NOMO-1 (cell line): ENCODE measurements around the gene TMEM244.
"Not testable (repeated sequence)": the region's sequence is repeated elsewhere in the genome, so short reads cannot be mapped to it uniquely, and the experiment has no call there.

Experiments used
- DNase-seq, 2 experiments: peaks; one replicate each; lab custom pipeline; 2025; ENCODE audit not compliant: unreplicated experiment in 2 of 2; lab: John Stamatoyannopoulos, UW

The TMEM244 gene, protein sequence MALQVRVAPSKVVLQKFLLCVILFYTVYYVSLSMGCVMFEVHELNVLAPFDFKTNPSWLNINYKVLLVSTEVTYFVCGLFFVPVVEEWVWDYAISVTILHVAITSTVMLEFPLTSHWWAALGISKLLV

GRCh38 chr6:129860908-129861665 is at the start of gene TMEM244:
TMEM244 (minus strand) TSS chr6:129861315; CDS start chr6:129861188, 127 bp downstream.
- DNase-seq: peak in 1 of 2 experiments; percentile 24

DNA sequence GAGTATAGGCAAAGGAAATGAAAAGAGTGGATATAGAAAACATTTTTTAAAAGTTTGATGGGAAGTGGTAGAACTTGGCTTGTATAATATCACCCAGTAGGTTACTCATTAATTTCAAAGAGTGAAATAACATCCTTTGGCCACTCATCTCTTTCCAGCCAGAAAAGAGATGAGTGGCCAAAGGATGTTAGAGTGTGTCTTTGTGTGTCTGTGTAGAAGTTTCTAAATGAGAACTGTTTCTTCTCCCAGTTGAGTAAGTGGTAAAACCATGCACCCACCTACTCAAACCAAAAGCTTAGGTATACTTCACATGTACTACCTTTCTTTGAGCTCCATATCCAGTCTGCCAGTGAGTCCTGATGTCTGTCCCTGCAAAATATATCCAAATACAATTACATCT is 47.7 kb upstream of the TMEM244 start:
- DNase-seq: no peak

GRCh38 chr6:129908356-129908755 is 47.2 kb upstream of the TMEM244 start:
- no peak for DNase-seq

DNA sequence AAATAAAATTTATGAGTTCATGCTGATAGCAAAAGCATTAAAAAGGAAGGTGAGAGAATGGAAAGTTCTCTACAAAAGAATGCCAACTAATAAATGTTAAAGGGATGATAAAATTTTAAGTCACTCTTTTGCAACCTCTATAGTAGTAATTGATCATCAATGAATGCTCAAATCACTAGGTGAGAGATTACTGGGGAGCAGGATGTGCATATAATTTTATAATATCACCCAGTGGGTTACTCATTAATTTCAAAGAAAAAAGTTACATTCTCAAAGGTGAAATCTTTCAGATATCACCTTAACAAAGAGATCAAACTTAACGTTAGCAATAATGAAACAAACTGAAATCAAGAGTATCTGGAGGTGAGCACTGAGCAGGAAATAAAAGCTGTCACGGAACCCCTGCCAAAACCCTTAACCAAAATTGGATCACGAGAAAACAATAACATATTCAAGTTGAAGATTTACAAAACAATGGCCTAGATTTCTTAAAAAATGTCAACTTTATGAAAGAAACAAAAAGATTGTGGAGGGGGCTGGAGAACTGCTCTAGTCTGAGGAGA is 45.5 kb upstream of the TMEM244 start:
- DNase-seq: no peak

DNA sequence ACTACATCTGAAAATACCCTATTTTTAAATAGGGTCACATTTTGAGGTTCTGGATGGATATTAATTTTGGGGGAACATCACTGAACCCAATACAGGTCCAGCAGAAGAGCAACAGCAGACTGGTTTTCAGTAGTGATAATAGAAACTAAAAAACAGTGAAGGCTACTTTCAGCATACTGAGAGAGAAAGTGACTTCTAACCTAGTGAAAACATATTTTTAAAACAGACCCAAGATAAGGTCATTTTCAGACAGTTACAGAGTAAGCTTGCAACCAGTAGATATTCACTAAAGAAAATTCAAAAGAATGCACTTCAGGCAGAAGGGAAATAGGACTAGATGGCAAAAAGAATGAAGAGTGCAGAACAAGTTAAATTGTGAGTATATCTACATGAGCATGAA is 42.0 kb upstream of the TMEM244 start:
- DNase-seq: no peak

GRCh38 chr6:129902681-129903080 is 41.6 kb upstream of the TMEM244 start:
- DNase-seq: no peak

- no peak for DNase-seq
Measured at GRCh38 chr6:129901910-129902309, 40.8 kb upstream of the TMEM244 start.

DNA sequence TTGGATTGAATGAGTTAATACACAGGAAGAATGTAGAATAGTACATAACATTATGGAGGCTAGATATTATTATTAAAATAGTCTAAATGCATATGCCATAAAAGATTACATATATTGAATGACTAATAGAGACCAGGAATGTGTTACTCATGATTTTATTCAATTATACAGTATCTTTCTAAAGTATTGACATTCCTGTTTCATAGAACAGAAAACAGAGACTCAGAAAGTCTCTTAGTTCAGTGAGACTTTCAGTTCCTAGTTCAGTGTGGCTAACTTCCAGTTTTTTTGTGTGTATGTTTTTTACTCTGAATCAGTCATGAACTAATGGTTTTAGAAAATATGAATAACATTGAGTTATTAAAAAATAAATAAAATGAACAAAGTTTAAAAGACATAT is 34.6 kb upstream of the TMEM244 start:
- DNase-seq: peak; percentile 45 to 65

DNA sequence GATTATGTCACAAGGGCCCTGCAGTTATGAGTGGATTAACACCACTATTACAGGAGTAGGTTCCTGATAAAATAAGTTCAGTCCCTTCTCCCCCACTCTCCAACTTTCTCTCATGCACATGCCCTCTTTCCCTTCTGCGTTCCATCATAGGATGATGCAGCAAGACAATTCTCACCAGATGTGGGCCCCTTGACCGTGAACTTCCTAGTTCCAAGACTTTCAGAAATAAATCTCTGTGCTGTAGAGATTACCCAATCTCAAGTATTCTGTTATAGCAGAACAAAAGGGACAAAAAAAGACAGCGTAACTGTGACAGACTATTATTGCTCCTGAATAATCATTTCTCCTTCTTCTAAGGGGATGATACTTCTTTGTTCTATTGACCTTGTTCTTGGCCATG is 33.8 kb upstream of the TMEM244 start:
- DNase-seq: peak; percentile 70 to 85

GRCh38 chr6:129893640-129894039 is 32.5 kb upstream of the TMEM244 start:
- no peak for DNase-seq

DNA sequence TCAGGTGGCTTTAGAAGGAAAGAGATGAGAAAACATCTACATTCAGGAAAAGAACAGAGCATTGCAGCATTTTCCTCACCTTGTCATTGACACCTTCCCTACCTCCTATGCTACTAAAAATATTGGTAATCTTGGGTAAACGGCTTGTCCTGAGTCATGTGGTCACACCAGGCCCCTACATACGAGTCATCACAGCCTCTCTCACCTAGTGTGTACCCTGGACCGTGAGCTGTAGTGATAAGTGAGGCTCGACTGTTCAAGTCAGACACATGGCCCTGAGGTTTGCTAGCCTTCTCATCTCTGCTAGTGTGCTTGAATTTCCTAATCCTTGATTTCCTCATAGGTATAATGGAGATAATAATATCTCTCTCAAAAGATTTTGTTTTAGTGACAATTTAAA is 29.6 kb upstream of the TMEM244 start:
- DNase-seq: no peak

- DNase-seq: no peak
Measured at GRCh38 chr6:129890164-129890563, 29.0 kb upstream of the TMEM244 start.

GRCh38 chr6:129889580-129889979 is 28.5 kb upstream of the TMEM244 start:
- DNase-seq: peak in 1 of 2 experiments; percentile 69

GRCh38 chr6:129886401-129887155 is 25.5 kb upstream of the TMEM244 start:
- no peak for DNase-seq

- DNase-seq: no peak
Measured at GRCh38 chr6:129884211-129884610, 23.1 kb upstream of the TMEM244 start.

- peak; percentile 30 to 33 for DNase-seq
Measured at GRCh38 chr6:129882510-129883023, 21.5 kb upstream of the TMEM244 start.

DNA sequence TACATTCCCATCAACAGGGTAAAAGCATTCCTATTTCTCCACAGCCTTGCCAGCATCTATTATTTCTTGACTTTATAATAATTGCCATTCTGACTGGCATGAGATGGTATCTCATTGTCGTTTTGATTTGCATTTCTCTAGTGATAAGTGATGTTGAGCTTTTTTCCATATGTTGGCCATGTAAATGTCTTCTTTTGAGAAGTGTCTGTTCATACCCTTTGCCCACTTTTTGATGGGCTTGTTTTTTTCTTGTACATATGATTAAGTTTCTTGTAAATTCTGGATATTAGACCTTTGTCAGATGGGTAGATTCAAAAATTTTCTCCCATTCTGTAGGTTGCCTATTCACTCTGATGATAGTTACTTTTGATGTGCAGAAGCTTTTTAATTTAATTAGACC is 16.8 kb upstream of the TMEM244 start:
- DNase-seq: not testable (repeated sequence)

DNA sequence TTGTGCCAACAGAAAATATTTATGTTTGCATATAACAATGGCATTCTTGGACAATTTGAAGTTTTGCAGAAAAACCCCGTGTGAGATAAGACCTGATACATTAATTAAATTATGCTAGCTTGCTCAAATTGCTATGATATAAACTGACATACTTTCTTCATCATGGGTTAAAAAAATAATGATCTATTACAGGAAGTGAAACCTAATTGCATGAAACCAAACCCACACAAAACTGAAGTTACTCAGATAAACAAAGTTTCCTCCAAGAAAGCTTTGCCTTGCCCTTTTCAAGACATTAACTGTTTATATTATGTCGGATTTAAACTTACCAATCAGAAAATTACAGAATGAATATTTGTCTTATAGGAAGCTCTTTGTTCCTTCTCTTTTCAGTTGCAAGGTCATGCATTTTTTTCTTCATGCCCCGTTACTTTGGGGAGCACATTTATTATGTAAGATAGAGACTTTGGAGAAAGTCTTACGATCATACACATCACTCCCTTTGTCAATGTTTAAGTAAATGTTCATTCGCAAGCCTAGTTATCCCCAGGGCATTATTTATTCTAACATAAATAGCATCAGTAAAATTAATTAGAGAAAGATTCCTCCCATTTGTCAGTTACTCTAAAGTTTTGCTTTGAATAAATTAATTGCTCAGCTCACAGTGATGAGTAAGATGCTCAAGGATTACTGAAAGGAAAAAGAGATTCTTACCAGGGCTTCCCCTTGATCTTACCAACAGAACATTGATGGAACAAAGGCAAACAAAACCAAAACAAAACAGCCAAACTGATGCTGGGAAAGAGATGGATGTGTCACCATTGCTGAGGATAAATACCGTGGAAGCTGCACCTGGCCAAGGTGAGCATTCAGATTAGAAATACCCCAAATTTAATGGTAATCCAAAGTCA is 14.8 kb upstream of the TMEM244 start:
- peak; percentile 10 to 80 for DNase-seq

GRCh38 chr6:129874837-129875236 is 13.7 kb upstream of the TMEM244 start:
- no peak for DNase-seq

GRCh38 chr6:129872586-129872985 is 11.5 kb upstream of the TMEM244 start:
- no peak for DNase-seq
